GM19025 (cell line): ENCODE data around the gene CAMLG.

Source experiments
- ATAC-seq: cut with Tn5 transposase; IDR thresholded peaks from one replicate; pipeline ENCODE4 v1.9.1; 2021; ENCODE audit warnings: mild to moderate bottlenecking, low read depth, moderate library complexity; ENCODE audit not compliant: unreplicated experiment

The CAMLG gene

GRCh38 chr5:134772461-134773125 is 34.2 kb downstream of the CAMLG start:
- no peak for ATAC-seq

GRCh38 chr5:134777366-134777765 is 39.0 kb downstream of the CAMLG start:
- no peak for ATAC-seq

- ATAC-seq = no peak
Observed at GRCh38 chr5:134784241-134784920, 46.0 kb downstream of the CAMLG start.

GRCh38 chr5:134784946-134785620 is 46.7 kb downstream of the CAMLG start:
- no peak for ATAC-seq

- ATAC-seq = no peak
Observed at GRCh38 chr5:134787692-134788091, 49.3 kb downstream of the CAMLG start.

GRCh38 chr5:134791580-134791979 is 53.2 kb downstream of the CAMLG start:
- ATAC-seq = no peak

- no peak for ATAC-seq
Observed at GRCh38 chr5:134792286-134792685, 53.9 kb downstream of the CAMLG start.

GRCh38 chr5:134793111-134793510 is 54.8 kb downstream of the CAMLG start:
- ATAC-seq = no peak

GRCh38 chr5:134794082-134794481 is 55.7 kb downstream of the CAMLG start:
- ATAC-seq = no peak

GRCh38 chr5:134794819-134795218 is 56.5 kb downstream of the CAMLG start:
- ATAC-seq = no peak

GRCh38 chr5:134798468-134798867 is 60.1 kb downstream of the CAMLG start:
- ATAC-seq = no peak
